Fibroblast of skin of right biceps (primary cell): Measurements from ENCODE around the gene TANC2.

ENCODE experiments used
- DNase-seq: peaks from one replicate; pipeline ENCODE4 v3.0.0-alpha.2; 2013

Gene TANC2

GRCh38 chr17:62965686-62966425 lies at the start of gene TANC2:
Gene TANC2 (plus strand): TSS chr17:62966235. CDS start chr17:63009560, 43,325 bp downstream.
- DNase-seq = peak; percentile 85

- peak; percentile 16 for DNase-seq
These were observed 49.1 kb upstream of the TANC2 start for GRCh38 chr17:62916684-62917571.

GRCh38 chr17:62919388-62919787 lies 46.6 kb upstream of the TANC2 start:
- peak; percentile 42 for DNase-seq

GRCh38 chr17:62920300-62920699 lies 45.7 kb upstream of the TANC2 start:
- DNase-seq = no peak

GRCh38 chr17:62921817-62922216 lies 44.2 kb upstream of the TANC2 start:
- DNase-seq = no peak

- DNase-seq = no peak
These were observed 42.5 kb upstream of the TANC2 start for GRCh38 chr17:62923258-62924150.

GRCh38 chr17:62925267-62925836 lies 40.7 kb upstream of the TANC2 start:
- no peak for DNase-seq

GRCh38 chr17:62927083-62927482 lies 39.0 kb upstream of the TANC2 start:
- DNase-seq = no peak

GRCh38 chr17:62929320-62929719 lies 36.7 kb upstream of the TANC2 start:
- no peak for DNase-seq

GRCh38 chr17:62931101-62931500 lies 34.9 kb upstream of the TANC2 start:
- peak; percentile 26 for DNase-seq

GRCh38 chr17:62933501-62934385 lies 32.3 kb upstream of the TANC2 start:
- DNase-seq = peak; percentile 20

GRCh38 chr17:62935098-62935497 lies 30.9 kb upstream of the TANC2 start:
- DNase-seq = no peak

- DNase-seq = no peak
These were observed 30.5 kb upstream of the TANC2 start for GRCh38 chr17:62935523-62935922.

GRCh38 chr17:62937606-62938005 lies 28.4 kb upstream of the TANC2 start:
- DNase-seq = no peak

GRCh38 chr17:62941358-62941991 lies 24.6 kb upstream of the TANC2 start:
- DNase-seq = no peak

GRCh38 chr17:62948370-62948769 lies 17.7 kb upstream of the TANC2 start:
- DNase-seq = no peak

GRCh38 chr17:62949036-62949435 lies 17.0 kb upstream of the TANC2 start:
- no peak for DNase-seq

- DNase-seq = peak; percentile 72
These were observed 16.0 kb upstream of the TANC2 start for GRCh38 chr17:62950067-62950466.

GRCh38 chr17:62955841-62956352 lies 10.1 kb upstream of the TANC2 start:
- DNase-seq = no peak

GRCh38 chr17:62963296-62963695 lies 2.7 kb upstream of the TANC2 start:
- peak; percentile 86 for DNase-seq

GRCh38 chr17:62964506-62964905 lies 1.5 kb upstream of the TANC2 start:
- no peak for DNase-seq
